Transverse colon (tissue), 4 donors: Measurements from ENCODE around the gene PAOX. TPM values are rescaled to one million over a fixed set of nuclear protein-coding genes. Genes with fewer than 3 reads are reported as not detected.

Experiments
- DNase-seq: peaks from one replicate; pipeline ENCODE4 v3.0.0-alpha.2; 2019
- H3K27ac ChIP-seq, 4 donors: fragments of 200-600 bp; sonication (generic); 2 replicates each; pipeline ENCODE4 v1.5.1; 2016 to 2018; ENCODE audit warnings: inconsistent platforms in 4 of 4
- H3K27me3 ChIP-seq: fragments of 200-600 bp; sonication (generic); 2 replicates; pipeline ENCODE4 v1.5.1; 2017; ENCODE audit warnings: inconsistent platforms
- H3K36me3 ChIP-seq, 4 donors: fragments of 200-600 bp; sonication (generic); 2 replicates each; pipeline ENCODE4 v1.5.1; 2017 to 2019; ENCODE audit warnings: inconsistent platforms in 4 of 4
- H3K4me1 ChIP-seq, 4 donors: fragments of 200-600 bp; sonication (generic); 2 replicates each; pipeline ENCODE4 v1.5.1; 2017 to 2020; ENCODE audit warnings: inconsistent platforms in 4 of 4
- H3K4me3 ChIP-seq, 4 donors: fragments of 200-600 bp; sonication (generic); 1 replicate in 1 of 4; 2 replicates in 3 of 4; pipeline versions ENCODE4 v1.5.1 to v1.6.1; 2017 to 2019; ENCODE audit warnings: inconsistent platforms in 4 of 4
- H3K9me3 ChIP-seq, 2 donors: fragments of 200-600 bp; sonication (generic); 2 replicates each; pipeline ENCODE4 v1.5.1; 2017 to 2019; ENCODE audit warnings: inconsistent platforms in 2 of 2
- CTCF ChIP-seq, 5 experiments: fragments of 200-600 bp in 3 of 5; fragments of 450-650 bp in 2 of 5; sonication (generic) in 3 of 5; IDR thresholded peaks; 1 replicate in 2 of 5; 2 replicates in 3 of 5; pipeline ENCODE4 v1.5.1; 2016 to 2017; ENCODE audit warnings: antibody characterized with exemption in 5 of 5, inconsistent platforms in 3 of 5, mild to moderate bottlenecking in 2 of 5, moderate library complexity in 1 of 5
- EP300 ChIP-seq: sonication (generic); formaldehyde crosslinking; IDR thresholded peaks from one replicate; pipeline ENCODE4 v1.6.1; 2017; ENCODE audit warnings: antibody characterized with exemption, low read depth
- POLR2A ChIP-seq: fragments of 450-650 bp; IDR thresholded peaks from one replicate; pipeline ENCODE4 v1.6.1; 2016; ENCODE audit warnings: antibody characterized with exemption, mild to moderate bottlenecking, moderate library complexity
- POLR2AphosphoS5 ChIP-seq, 3 donors: sonication (generic); formaldehyde crosslinking; IDR thresholded peaks; one replicate each; pipeline ENCODE4 v1.6.1; 2016; ENCODE audit warnings: antibody characterized with exemption in 3 of 3
- WGBS, 2 donors: methylation state at CpG; one replicate each; pipeline ENCODE4 v1.1.5; 2018; ENCODE audit warnings: low coverage in 1 of 2; 5-methylcytosine and 5-hydroxymethylcytosine counted together
- in situ Hi-C, 4 donors: fragments of 200-750 bp; cut with MboI; loops; one replicate each; pipeline versions ENCODE4 v1.15.0 to v1.15.1; 2017; ENCODE audit warnings: low sequenced_read_pairs in 3 of 4, low pct_ligation_motif_present in 1 of 4, low pct_unique_long_range_greater_than_20kb in 1 of 4
- intact Hi-C: fragments of 100-400 bp; cut with DNase I; formaldehyde crosslinking; loops from one replicate; pipeline ENCODE4 v1.15.1; 2023; ENCODE audit warnings: low total_unique reads
- total RNA-seq, 4 donors: library from RNA; depleted of rRNA; stranded (reverse); fragments of >200 nt; gene quantifications; one replicate each; pipeline ENCODE4 v1.1.0, GENCODE V29; 2016

PAOX gene
- total RNA-seq, 4 donors from 2014 or later = 11.3 to 32.4 (median 17.1) TPM

GRCh38 chr10:133370030-133370786, 8.9 kb upstream of the PAOX start:
- TF ChIP-seq POLR2AphosphoS5 (IDR thresholded peaks at IDR 0.05) (no peak), EP300 (no peak), CTCF (IDR thresholded peaks at IDR 0.05) (no peak), POLR2A (no peak)
- DNase-seq = no peak
- Histone ChIP-seq H3K27ac (no peak overlapping the region), H3K4me1 (peaks cover 0 to 23% (median 15%) of the 10 kb centered on the region in 4 donors), H3K9me3 (no peaks in the 10 kb centered on the region), H3K27me3 (no peaks in the 10 kb centered on the region), H3K36me3 (peaks cover 0 to 35% (median 13%) of the 10 kb centered on the region in 4 donors), H3K4me3 (no peak overlapping the region)
- 94% methylated on average over 24 of the region's 24 CpGs; no CpG with 5 or more reads in 1 of the 2 donors for WGBS, 2 donors
- in situ Hi-C loops (no loop called here), intact Hi-C loops (no loop called here)

- TF ChIP-seq EP300 (no peak), CTCF (IDR thresholded peaks at IDR 0.05) (no peak), POLR2A (no peak), POLR2AphosphoS5 (IDR thresholded peaks at IDR 0.05) (no peak)
- H3K27me3 ChIP-seq = no peaks in the 10 kb centered on the region
- peaks cover under 1 to 24% (median 15%) of the 10 kb centered on the region in 4 donors for H3K4me1 ChIP-seq
- peak; percentile 67 for DNase-seq
- H3K9me3 ChIP-seq = no peaks in the 10 kb centered on the region
- peak overlapping the region; percentile 91 to 92 (median 92) for H3K27ac ChIP-seq
- WGBS, 2 donors = 44% methylated on average over 10 of the region's 20 CpGs; no CpG with 5 or more reads in 1 of the 2 donors
- H3K36me3 ChIP-seq = peaks cover 0 to 20% (median 9%) of the 10 kb centered on the region in 4 donors
- intact Hi-C loops (no loop called here), in situ Hi-C loops (no loop called here)
- peak overlapping the region; percentile 16 to 87 (median 66) for H3K4me3 ChIP-seq
These were observed 6.6 kb upstream of the PAOX start for GRCh38 chr10:133372507-133372906.

GRCh38 chr10:133373174-133374090, 5.6 kb upstream of the PAOX start, which contains the start of gene ECHS1:
Gene ECHS1 (minus strand): TSS chr10:133373354. CDS start chr10:133373333, 21 bp downstream.
- WGBS, 2 donors = 0% methylated on average over 5 to 38 of the region's 89 CpGs
- Histone ChIP-seq H3K9me3 (no peaks in the 10 kb centered on the region), H3K4me3 (peak within 1 kb of the TSS; percentile 60 to 87 (median 78)), H3K27me3 (no peaks in the 10 kb centered on the region), H3K4me1 (peaks cover 5 to 32% (median 23%) of the 10 kb centered on the region in 4 donors), H3K36me3 (peaks cover 0 to 16% (median 8%) of the 10 kb centered on the region in 4 donors), H3K27ac (peak within 1 kb of the TSS; percentile 91 to 92 (median 92))
- in situ Hi-C loops (no loop called here), intact Hi-C loops (no loop called here)
- TF ChIP-seq EP300 (no peak), CTCF (IDR thresholded peaks at IDR 0.05) (peak in 1 of 5 experiments; percentile 12), POLR2A (peak; percentile 77), POLR2AphosphoS5 (IDR thresholded peaks at IDR 0.05) (peak; percentile 62 to 84 (median 73))
- DNase-seq = peak; percentile 97
